Skeletal muscle tissue (tissue), 4 donors: ENCODE measurements around the gene GTF3C5. TPM values are rescaled to one million over a fixed set of nuclear protein-coding genes. Genes with fewer than 3 reads are reported as not detected.

Source experiments
- H3K27ac ChIP-seq: one replicate; pipeline ENCODE4 v1.7.0; 2013; ENCODE audit warnings: mild to moderate bottlenecking, low read depth, low read length, inconsistent platforms
- H3K27me3 ChIP-seq, 3 donors: one replicate each; pipeline ENCODE4 v1.7.0; 2013; ENCODE audit warnings: low read length in 3 of 3; ENCODE audit not compliant: control insufficient read depth in 3 of 3, insufficient read depth in 3 of 3
- H3K36me3 ChIP-seq, 3 donors: one replicate each; pipeline ENCODE4 v1.7.0; 2013; ENCODE audit warnings: low read length in 3 of 3; ENCODE audit not compliant: control insufficient read depth in 3 of 3, insufficient read depth in 3 of 3
- H3K4me1 ChIP-seq, 3 donors: one replicate each; pipeline ENCODE4 v1.7.0; 2013; ENCODE audit warnings: low read length in 3 of 3, mild to moderate bottlenecking in 3 of 3; ENCODE audit not compliant: control insufficient read depth in 3 of 3, insufficient read depth in 3 of 3
- H3K4me3 ChIP-seq, 3 donors: one replicate each; pipeline ENCODE4 v1.7.0; 2013; ENCODE audit warnings: low read length in 3 of 3
- H3K9ac ChIP-seq, 3 donors: one replicate each; pipeline ENCODE4 v1.7.0; 2013; ENCODE audit warnings: low read length in 3 of 3, mild to moderate bottlenecking in 3 of 3, moderate library complexity in 2 of 3, low read depth in 1 of 3
- H3K9me3 ChIP-seq, 3 donors: one replicate each; pipeline ENCODE4 v1.7.0; 2013; ENCODE audit warnings: low read length in 3 of 3; ENCODE audit not compliant: control insufficient read depth in 3 of 3
- total RNA-seq: library from RNA; depleted of rRNA; stranded (reverse); fragments of >200 nt; gene quantifications from one replicate; pipeline ENCODE4 v1.2.3, GENCODE V29; 2014
- donor health status: Osteomylitis.

GTF3C5 gene
- total RNA-seq, 1 donor from 2014 or later, result 28.2 TPM

DNA sequence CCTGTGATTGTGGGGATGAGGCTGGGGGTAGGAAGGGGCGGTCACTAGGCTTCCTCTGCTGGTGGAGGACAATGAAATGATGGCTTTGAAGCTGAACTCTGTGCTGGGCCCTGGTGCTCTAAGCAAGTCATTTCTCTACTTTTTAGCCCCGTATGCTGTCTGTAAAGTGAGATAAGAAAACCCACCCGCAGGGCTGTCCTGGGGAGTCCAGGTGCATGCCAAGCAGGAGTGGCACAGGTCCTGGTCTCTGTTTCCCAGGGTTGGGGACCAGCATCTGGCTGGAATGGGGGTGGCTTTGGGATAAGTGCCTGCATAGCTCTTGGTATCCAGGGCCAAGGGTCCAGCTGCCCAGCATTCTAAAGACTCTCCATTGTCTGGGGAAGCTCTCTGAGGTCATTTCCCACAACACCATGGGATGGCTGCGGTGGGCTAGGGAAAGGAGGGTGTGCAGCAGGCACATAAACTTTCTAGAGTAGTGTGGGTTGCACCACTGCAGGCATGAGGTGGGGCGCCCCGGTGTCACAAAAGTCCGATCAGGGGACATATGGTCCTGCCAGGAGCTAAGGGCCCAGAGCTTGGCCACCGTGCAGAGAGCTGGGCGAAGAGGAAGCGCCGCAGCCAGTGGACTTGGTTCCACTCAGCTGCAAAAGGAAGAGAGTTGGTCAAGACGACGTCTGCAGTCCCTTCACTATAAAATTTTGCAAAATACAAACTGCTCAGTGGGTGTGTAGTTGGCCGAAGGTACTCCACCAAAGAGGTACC, 25.6 kb upstream of the GTF3C5 start:
- Histone ChIP-seq H3K27ac (no peak overlapping the region), H3K9ac (no peak overlapping the region), H3K36me3 (no peaks in the 10 kb centered on the region), H3K4me3 (no peak overlapping the region), H3K4me1 (no peaks in the 10 kb centered on the region), H3K27me3 (peaks cover 21 to 73% (median 50%) of the 10 kb centered on the region in 3 donors), H3K9me3 (no peaks in the 10 kb centered on the region)

DNA sequence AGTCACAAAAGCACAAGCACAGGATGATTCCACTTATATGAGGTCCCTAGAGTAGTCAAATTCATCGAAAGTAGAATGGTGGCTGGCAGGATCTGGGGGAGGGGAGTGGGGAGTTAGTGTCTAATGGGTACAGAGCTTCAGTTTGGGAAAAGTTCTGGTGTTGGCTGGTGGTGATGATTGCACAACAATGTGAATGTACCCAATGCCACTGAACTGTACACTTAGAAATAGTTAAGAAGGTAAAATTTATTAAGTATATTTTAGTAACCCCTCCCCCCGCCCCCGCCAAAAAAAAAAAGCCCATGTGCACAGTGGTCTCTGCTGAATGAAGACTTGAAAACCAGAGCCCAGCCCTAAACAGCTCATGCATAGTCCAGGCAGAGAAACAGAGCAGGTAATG, 24.8 kb upstream of the GTF3C5 start:
- Histone ChIP-seq H3K9me3 (no peaks in the 10 kb centered on the region), H3K36me3 (no peaks in the 10 kb centered on the region), H3K27me3 (peaks cover 18 to 70% (median 46%) of the 10 kb centered on the region in 3 donors), H3K27ac (no peak overlapping the region), H3K9ac (no peak overlapping the region), H3K4me1 (no peaks in the 10 kb centered on the region), H3K4me3 (no peak overlapping the region)

DNA sequence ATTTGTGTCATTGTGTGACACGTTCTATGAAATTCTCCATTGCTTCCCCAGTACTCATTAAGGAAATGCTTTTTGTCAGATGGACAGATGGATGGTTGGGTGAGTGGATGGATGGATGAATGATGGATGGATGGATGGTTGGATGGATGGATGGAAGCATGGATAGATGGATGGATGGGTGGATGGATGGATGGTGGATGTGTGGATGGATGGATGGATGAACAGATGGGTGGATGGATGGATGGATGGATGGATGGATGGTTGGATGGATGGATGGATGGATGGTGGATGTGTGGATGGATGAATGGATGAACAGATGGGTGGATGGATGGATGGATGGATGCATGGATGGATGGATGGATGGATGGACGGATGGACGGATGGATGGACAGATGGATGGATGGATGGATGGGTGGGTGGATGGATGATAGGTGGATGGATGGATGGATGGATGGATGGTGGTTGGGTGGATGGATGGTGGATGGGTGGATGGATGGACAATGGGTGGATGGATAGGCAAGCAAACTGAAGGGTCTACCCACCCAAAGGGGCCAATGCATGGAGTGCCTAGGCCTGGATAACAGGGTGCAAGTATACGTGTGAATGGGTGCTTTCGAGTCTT, 24.0 kb upstream of the GTF3C5 start:
- no peak overlapping the region for H3K4me3 ChIP-seq
- no peaks in the 10 kb centered on the region for H3K36me3 ChIP-seq
- H3K9ac ChIP-seq, result no peak overlapping the region
- H3K27ac ChIP-seq, result no peak overlapping the region
- no peaks in the 10 kb centered on the region for H3K4me1 ChIP-seq
- peaks cover 18 to 67% (median 46%) of the 10 kb centered on the region in 3 donors for H3K27me3 ChIP-seq
- no peaks in the 10 kb centered on the region for H3K9me3 ChIP-seq

DNA sequence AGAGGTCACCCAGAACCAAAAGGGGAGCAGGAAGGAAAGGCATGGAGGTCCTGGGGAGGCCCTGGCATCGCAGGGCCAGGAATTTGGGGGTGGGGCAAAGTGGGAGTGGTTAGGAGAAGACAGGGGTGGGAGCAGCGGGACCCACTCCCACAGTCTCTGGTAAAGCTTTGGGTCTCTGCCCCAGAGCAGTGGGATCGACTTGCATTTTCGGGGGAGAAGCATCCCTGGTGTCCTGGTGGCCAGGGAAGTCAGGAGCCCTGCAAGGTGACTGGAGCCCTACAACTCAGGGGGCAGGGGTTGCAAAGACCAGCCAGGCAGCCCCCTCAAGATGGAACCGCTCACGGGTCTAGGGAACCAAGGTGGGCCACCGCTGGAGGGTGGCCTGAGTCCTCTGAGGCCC, 22.4 kb upstream of the GTF3C5 start:
- Histone ChIP-seq H3K9me3 (no peaks in the 10 kb centered on the region), H3K4me3 (no peak overlapping the region), H3K4me1 (no peaks in the 10 kb centered on the region), H3K27ac (no peak overlapping the region), H3K9ac (no peak overlapping the region), H3K36me3 (no peaks in the 10 kb centered on the region), H3K27me3 (peaks cover 13 to 52% (median 30%) of the 10 kb centered on the region in 3 donors)

DNA sequence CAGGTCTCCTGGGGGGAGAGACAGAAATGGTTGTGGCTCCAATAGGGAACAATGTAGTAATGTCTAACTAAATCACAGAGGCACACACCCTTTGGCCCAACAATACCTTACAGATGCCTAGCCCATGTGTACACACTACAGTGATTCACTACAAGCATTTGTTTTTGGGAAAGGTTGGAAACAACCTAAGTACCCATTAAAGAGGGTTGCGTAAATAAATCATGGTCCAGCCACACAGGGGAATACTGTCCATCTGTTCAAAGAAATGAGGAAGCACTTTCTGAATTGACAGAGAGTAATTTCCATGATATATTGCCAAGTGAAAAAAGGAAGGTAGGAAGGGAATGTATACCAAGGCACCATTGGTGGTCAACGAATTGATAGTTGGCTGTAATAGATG, 22.0 kb upstream of the GTF3C5 start:
- no peaks in the 10 kb centered on the region for H3K36me3 ChIP-seq
- H3K4me3 ChIP-seq, result no peak overlapping the region
- H3K9ac ChIP-seq, result no peak overlapping the region
- H3K27me3 ChIP-seq, result peaks cover 13 to 48% (median 26%) of the 10 kb centered on the region in 3 donors
- H3K27ac ChIP-seq, result no peak overlapping the region
- no peaks in the 10 kb centered on the region for H3K4me1 ChIP-seq
- no peaks in the 10 kb centered on the region for H3K9me3 ChIP-seq

DNA sequence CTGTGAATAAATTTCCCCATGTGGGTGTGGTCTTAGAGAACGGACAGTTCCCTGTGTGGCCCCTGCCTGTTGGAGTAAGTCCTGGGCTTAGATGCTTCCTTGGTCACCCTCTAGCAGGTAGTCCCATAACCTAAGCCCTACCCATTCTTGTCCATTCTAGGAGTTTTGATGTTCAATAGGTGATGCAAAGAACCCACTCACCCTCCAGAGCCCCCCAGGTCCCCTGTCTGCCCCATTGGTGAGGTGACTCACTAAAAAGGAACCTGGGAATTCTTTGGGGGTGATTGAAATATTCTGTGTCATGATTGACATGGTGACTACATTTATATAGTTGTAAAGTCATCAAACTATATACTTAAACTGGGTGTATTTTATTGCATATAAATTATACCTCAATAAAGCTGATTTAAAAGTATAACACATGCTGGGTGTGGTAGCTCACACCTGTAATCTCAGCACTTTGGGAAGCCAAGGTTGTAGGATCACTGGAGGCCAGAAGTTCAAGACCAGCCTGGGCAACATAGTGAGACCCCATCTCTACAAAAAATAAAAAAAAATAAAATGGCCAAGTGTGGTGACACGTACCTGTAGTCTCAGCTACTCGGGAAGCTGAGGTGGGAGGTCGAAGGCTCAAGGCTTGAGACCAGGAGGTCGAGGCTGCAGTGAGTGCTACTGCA, 20.8 kb upstream of the GTF3C5 start:
- Histone ChIP-seq H3K36me3 (no peaks in the 10 kb centered on the region), H3K9me3 (no peaks in the 10 kb centered on the region), H3K27ac (no peak overlapping the region), H3K27me3 (peaks cover 13 to 37% (median 18%) of the 10 kb centered on the region in 3 donors), H3K4me1 (no peaks in the 10 kb centered on the region), H3K4me3 (no peak overlapping the region), H3K9ac (no peak overlapping the region)

GRCh38 chr9:133014696-133015095, 16.1 kb upstream of the GTF3C5 start:
- Histone ChIP-seq H3K27ac (no peak overlapping the region), H3K9ac (no peak overlapping the region), H3K4me3 (no peak overlapping the region), H3K27me3 (no peaks in the 10 kb centered on the region), H3K36me3 (no peaks in the 10 kb centered on the region), H3K9me3 (no peaks in the 10 kb centered on the region), H3K4me1 (no peaks in the 10 kb centered on the region)

- Histone ChIP-seq H3K4me3 (no peak overlapping the region), H3K9me3 (no peaks in the 10 kb centered on the region), H3K27ac (no peak overlapping the region), H3K4me1 (peaks cover 0 to 4% (median 3%) of the 10 kb centered on the region in 3 donors), H3K27me3 (peaks cover 0 to 3% (median 0%) of the 10 kb centered on the region in 3 donors), H3K36me3 (no peaks in the 10 kb centered on the region), H3K9ac (no peak overlapping the region)
Observed at GRCh38 chr9:133023117-133023890, 7.5 kb upstream of the GTF3C5 start.

- Histone ChIP-seq H3K36me3 (no peaks in the 10 kb centered on the region), H3K9me3 (no peaks in the 10 kb centered on the region), H3K4me1 (peaks cover 8 to 22% (median 12%) of the 10 kb centered on the region in 3 donors), H3K9ac (no peak overlapping the region), H3K27me3 (peaks cover 0 to 3% (median 0%) of the 10 kb centered on the region in 3 donors), H3K4me3 (no peak overlapping the region), H3K27ac (no peak overlapping the region)
Observed at GRCh38 chr9:133026426-133026825, 4.4 kb upstream of the GTF3C5 start.
